ENCODE measurements around the gene ADAMTSL1. TPM values are rescaled to one million over a fixed set of nuclear protein-coding genes. Genes with fewer than 3 reads are reported as not detected.

ADAMTSL1 gene
- total and polyA plus RNA-seq, 12 donors: 0.37 to 5.2 (median 1.9) TPM

- Histone ChIP-seq H3K9me3 (no peaks in the 10 kb centered on the region), H3K4me1 (peaks cover 0 to 18% (median 3%) of the 10 kb centered on the region in 9 donors), H3K36me3 (no peaks in the 10 kb centered on the region), H3K27ac (no peak overlapping the region), H3K27me3 (no peaks in the 10 kb centered on the region), H3K4me3 (no peak overlapping the region)
- WGBS, 2 donors: 99% methylated on average over 4 of the region's 4 CpGs
- ATAC-seq: no peak
- TF ChIP-seq CTCF (IDR thresholded peaks at IDR 0.05): no peak
- intact Hi-C loops (cut with DNase I): loop anchor here in 1 of 10 donors (10.0 kb wide), 1 partner anchor 356 kb away; no protein-coding TSS in a partner anchor
- no peak for DNase-seq
Observed at GRCh38 chr9:18800579-18800978, 326.6 kb downstream of the ADAMTSL1 start.

GRCh38 chr9:18805386-18805785 lies 331.4 kb downstream of the ADAMTSL1 start:
- Histone ChIP-seq H3K4me1 (no peaks in the 10 kb centered on the region), H3K27ac (no peak overlapping the region), H3K36me3 (no peaks in the 10 kb centered on the region), H3K4me3 (no peak overlapping the region), H3K27me3 (no peaks in the 10 kb centered on the region), H3K9me3 (no peaks in the 10 kb centered on the region)
- intact Hi-C loops (cut with DNase I): loop anchor here in 1 of 10 donors (10.0 kb wide), 1 partner anchor 361 kb away; no protein-coding TSS in a partner anchor
- WGBS, 2 donors: 87 to 90% methylated on average over 5 of the region's 5 CpGs
- no peak for TF ChIP-seq CTCF (IDR thresholded peaks at IDR 0.05)
- DNase-seq (no peak), ATAC-seq (no peak)

- WGBS, 2 donors: 82 to 85% methylated on average over 6 of the region's 6 CpGs
- Histone ChIP-seq H3K4me1 (no peaks in the 10 kb centered on the region), H3K27me3 (no peaks in the 10 kb centered on the region), H3K36me3 (no peaks in the 10 kb centered on the region), H3K9me3 (no peaks in the 10 kb centered on the region), H3K27ac (no peak overlapping the region), H3K4me3 (no peak overlapping the region)
- ATAC-seq (no peak), DNase-seq (no peak)
- TF ChIP-seq CTCF (IDR thresholded peaks at IDR 0.05): no peak
- intact Hi-C loops (cut with DNase I): loop anchor here in 1 of 10 donors (10.0 kb wide), 1 partner anchor 362 kb away; no protein-coding TSS in a partner anchor
Observed at GRCh38 chr9:18806232-18807080, 332.5 kb downstream of the ADAMTSL1 start.

GRCh38 chr9:18810581-18810980 lies 336.6 kb downstream of the ADAMTSL1 start:
- Histone ChIP-seq H3K4me3 (no peak overlapping the region), H3K27me3 (no peaks in the 10 kb centered on the region), H3K4me1 (no peaks in the 10 kb centered on the region), H3K9me3 (peaks cover 0 to 18% (median 3%) of the 10 kb centered on the region in 11 donors), H3K27ac (no peak overlapping the region), H3K36me3 (no peaks in the 10 kb centered on the region)
- intact Hi-C loops (cut with DNase I): loop anchor here in 2 of 10 donors (10.0 kb wide), 2 partner anchors 204 to 356 kb away; no protein-coding TSS in a partner anchor
- ATAC-seq (no peak), DNase-seq (no peak)
- 96 to 97% methylated on average over 1 of the region's 1 CpG for WGBS, 2 donors
- no peak for TF ChIP-seq CTCF (IDR thresholded peaks at IDR 0.05)
